ENCODE results near the gene ACTL6B.

The ACTL6B gene

GRCh38 chr7:100600730-100601038 lies 55.6 kb downstream of the ACTL6B start:
- no peak for DNase-seq (ENCODE audit: low read depth in 2 of 2)

- no peak for DNase-seq (ENCODE audit: low read depth in 2 of 2)
Measured at GRCh38 chr7:100599911-100600729, 56.1 kb downstream of the ACTL6B start.

- no peak for DNase-seq (ENCODE audit: low read depth in 2 of 2)
Measured at GRCh38 chr7:100598425-100598824, 57.8 kb downstream of the ACTL6B start.

- DNase-seq (ENCODE audit: low read depth in 2 of 2), result no peak
Measured at GRCh38 chr7:100595188-100595587, 61.1 kb downstream of the ACTL6B start.
